ENCODE data around the gene NXPH2.

Gene NXPH2

DNA sequence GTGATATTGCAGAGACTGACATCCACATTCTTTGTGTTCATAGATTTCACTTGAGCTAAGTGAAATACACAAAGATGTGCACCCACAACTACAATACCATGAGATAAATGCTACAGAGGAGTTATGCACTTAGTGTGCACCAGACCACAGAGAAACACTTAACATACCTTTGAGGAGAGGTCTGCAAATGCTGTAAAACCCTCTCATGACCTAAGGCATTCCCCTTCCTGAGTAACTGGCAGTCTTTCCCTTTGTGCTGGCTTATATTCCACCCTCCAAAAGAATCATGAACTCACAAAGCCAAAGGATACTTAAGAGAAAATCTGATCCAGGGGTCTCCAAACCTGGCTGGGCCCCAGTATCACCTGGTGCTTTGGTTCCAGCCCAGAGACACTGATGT, 16.2 kb downstream of the NXPH2 start:
- no peak for TF ChIP-seq CTCF (IDR thresholded peaks at IDR 0.05; ENCODE audit: low read depth, low read length, missing control alignments)
- DNase-seq (ENCODE audit: extremely low read depth, low read depth), result no peak
- H3K4me3 ChIP-seq (replicated peaks; ENCODE audit: low read depth, low read length), result no peak overlapping the region

DNA sequence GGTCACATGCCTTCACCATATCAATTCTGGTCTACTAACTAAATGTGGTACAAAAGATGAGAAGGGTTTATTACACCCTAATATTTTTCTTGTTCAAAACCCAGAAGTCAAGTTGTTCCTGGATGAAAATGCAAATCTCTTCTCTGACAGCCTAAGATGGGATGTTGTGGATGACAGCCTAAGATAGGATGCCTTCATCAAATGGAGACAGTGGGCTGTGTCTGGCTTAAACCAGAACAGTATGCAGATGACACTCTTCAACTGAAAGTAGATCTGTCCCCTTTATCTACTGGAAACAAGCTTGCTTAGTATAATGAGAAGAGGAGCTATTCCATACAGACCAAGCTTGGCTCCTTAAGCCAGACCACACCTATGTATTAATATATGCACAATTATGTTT, 17.7 kb downstream of the NXPH2 start:
- no peak for TF ChIP-seq CTCF (IDR thresholded peaks at IDR 0.05; ENCODE audit: low read depth, low read length, missing control alignments)
- H3K4me3 ChIP-seq (replicated peaks; ENCODE audit: low read depth, low read length), result no peak overlapping the region
- no peak for DNase-seq (ENCODE audit: extremely low read depth, low read depth)

GRCh38 chr2:138760676-138761075, 19.5 kb downstream of the NXPH2 start:
- TF ChIP-seq CTCF (IDR thresholded peaks at IDR 0.05; ENCODE audit: low read depth, low read length, missing control alignments), result no peak
- no peak for DNase-seq (ENCODE audit: extremely low read depth, low read depth)

GRCh38 chr2:138757384-138757783, 22.8 kb downstream of the NXPH2 start:
- no peak for TF ChIP-seq CTCF (IDR thresholded peaks at IDR 0.05; ENCODE audit: low read depth, low read length, missing control alignments)
- no peak for DNase-seq (ENCODE audit: extremely low read depth, low read depth)
- no peak overlapping the region for H3K4me3 ChIP-seq (replicated peaks; ENCODE audit: low read depth, low read length)

More at GRCh38 chr2:138760676-138761075, 19.5 kb downstream of the NXPH2 start:
- no peak overlapping the region for H3K4me3 ChIP-seq (replicated peaks; ENCODE audit: low read depth, low read length)

- no peak for DNase-seq (ENCODE audit: extremely low read depth, low read depth)
- no peak overlapping the region for H3K4me3 ChIP-seq (replicated peaks; ENCODE audit: low read depth, low read length)
- TF ChIP-seq CTCF (IDR thresholded peaks at IDR 0.05; ENCODE audit: low read depth, low read length, missing control alignments), result no peak
These were observed 27.8 kb downstream of the NXPH2 start for GRCh38 chr2:138752197-138752956.

DNA sequence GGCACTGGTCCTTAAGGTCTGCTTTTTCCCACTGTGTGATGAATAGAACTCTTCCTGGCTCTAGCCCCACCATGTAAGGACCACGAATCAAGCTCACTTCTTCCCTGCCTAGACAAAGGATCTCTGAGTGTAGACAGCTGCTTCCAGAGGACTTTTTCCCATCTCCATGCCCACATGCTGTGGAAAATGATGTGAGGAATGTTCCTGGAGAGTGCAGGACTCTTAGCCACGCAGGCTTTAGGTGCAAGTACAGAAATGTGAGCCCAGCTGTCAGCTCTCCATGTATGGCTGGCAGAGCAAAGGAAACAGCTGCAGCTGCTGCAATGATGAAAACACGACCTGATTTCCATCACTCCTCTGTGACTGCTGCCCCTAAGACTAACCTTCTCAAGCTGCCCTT, 35.5 kb downstream of the NXPH2 start:
- H3K4me3 ChIP-seq (replicated peaks; ENCODE audit: low read depth, low read length), result no peak overlapping the region
- no peak for DNase-seq (ENCODE audit: extremely low read depth, low read depth)
- no peak for TF ChIP-seq CTCF (IDR thresholded peaks at IDR 0.05; ENCODE audit: low read depth, low read length, missing control alignments)
